ENCODE data around the gene FOXP4.

Gene FOXP4

GRCh38 chr6:41548841-41549642 is 2.9 kb downstream of the FOXP4 start:
- DNase-seq, result no peak

DNA sequence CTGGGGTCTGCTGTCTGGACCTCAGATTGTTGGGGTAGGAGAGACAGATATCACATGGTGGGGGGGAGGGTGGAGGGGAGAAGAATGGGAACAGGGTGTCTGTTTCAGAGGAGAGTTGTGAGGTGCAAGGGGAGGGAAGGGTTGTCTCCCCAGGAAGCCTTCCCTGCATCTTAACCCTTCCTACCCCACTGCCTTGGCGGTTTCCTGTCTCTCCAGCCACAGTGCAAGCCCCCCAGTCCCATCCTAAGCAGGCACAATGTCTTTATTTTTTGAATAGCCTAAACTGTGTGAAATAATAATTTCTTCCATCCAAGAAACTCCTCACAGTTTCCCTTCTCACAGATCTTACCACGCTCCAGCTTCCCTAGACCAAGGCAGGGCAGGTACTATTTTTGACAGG is 3.5 kb downstream of the FOXP4 start:
- DNase-seq, result no peak

DNA sequence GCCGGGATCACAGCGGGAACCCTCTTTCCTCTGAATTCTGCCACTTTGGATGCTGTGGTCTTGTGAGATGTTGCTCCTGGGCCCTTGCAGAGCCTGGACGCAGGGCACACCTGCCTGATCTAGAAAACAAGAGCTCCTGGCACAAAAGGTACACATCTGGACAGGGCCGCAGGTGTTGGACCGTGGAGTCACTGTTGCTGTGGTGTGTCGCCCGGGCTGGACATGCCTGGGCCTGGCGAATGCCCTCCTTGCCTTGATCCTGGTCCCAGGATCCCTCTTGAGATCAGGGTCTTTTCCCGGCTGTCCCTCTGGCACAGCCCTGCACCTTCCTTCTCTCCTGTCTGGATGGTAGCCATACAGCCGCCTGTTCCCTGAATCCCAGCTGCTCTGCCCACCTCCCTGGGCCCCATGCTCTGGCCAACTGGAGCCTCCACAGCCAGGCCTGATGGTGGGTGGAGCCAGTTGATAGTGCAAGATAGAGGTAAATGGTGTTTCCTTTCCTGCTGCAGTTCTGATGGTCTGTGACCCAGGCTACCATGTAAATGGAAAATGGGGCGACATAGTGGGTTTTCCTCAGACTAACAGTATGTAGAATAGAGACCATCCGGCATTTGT is 5.0 kb downstream of the FOXP4 start:
- no peak for DNase-seq

DNA sequence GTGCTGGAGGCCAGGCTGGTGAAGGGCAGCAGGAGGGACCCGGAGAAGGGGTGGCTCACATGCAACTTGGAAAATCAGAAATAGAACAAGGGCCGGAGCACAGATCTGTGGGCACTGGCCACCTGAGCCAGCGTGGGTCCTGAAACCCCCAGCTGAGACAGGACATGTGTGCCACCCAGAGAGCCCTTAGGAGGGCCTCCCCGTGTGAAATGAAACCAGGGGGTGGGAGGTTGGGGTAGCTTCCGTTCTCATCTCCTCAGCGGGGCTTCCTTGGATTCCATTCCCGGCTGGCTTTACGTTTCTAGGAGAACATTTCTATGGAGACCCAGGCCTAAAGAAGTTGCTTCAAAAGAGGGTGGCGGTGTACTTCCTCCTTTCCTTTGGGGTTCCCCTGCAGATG is 5.7 kb downstream of the FOXP4 start:
- DNase-seq, result no peak

DNA sequence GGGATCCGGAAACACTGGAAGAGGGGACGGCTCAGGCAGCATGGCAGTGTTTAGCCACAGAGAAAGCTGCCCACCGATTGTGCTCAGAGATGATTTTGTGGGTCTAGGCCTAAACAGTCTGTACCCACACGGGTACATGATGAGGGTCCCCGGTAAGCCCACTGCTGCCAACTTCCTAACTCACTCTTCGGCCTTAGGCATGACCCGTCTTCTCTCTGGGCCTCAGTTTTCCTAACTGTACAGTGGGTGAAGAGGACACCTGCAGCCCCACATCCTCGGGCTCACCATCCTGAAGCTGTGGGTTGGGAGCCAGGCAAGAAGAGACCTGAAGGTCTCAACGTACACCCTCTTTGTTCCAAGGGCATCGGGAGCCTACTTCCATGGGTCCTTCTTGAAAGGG is 6.5 kb downstream of the FOXP4 start:
- DNase-seq, result no peak

GRCh38 chr6:41553405-41553999 is 7.3 kb downstream of the FOXP4 start:
- no peak for DNase-seq

DNA sequence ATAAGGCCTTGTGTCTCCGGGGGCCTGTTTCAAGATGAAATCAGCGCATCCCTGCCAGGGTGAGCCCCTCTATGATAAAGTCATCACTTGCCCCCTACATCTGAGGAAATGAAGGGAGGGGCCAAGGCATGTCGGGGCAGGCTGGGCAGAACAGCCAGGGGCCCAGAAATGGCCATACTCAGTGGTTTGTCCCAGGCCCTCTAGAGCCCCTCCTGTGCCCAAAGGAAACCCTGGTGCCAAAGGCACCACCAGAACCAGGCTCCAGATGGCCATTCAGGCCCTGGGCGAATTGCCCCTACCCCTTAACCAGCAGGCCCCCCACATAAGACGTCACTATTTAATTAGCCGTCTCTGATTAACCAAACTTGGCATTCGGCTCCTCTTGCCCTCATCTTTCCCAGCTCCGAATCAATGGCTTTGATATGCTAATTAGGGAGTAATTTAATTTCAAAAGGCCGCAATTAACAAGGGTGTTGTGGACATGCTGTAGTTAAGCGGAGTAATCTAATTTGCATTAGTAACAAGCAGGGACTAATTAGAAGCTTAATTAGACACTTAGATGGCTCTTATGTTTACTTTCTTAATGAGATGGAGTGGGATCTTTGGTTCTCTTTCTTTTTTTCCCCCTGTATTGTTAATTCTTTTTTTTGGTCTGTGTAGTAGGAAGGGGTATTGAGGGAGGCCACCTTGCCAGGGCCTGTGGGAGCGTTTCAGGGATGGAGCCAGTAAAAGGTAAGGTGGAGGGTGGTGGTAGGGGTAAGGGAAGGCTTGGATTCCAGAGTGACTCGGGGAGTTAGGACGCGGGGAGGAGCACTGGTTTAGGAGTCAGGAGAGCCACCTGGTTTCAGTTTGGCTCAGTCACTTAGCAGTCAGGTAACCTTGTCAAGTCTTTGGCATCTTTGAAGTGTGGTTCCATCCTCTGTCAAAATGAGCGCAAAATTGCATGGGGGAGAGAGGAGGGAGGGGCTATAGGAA is 9.4 kb downstream of the FOXP4 start:
- no peak for DNase-seq

GRCh38 chr6:41557335-41557734 is 11.2 kb downstream of the FOXP4 start:
- no peak for DNase-seq

DNA sequence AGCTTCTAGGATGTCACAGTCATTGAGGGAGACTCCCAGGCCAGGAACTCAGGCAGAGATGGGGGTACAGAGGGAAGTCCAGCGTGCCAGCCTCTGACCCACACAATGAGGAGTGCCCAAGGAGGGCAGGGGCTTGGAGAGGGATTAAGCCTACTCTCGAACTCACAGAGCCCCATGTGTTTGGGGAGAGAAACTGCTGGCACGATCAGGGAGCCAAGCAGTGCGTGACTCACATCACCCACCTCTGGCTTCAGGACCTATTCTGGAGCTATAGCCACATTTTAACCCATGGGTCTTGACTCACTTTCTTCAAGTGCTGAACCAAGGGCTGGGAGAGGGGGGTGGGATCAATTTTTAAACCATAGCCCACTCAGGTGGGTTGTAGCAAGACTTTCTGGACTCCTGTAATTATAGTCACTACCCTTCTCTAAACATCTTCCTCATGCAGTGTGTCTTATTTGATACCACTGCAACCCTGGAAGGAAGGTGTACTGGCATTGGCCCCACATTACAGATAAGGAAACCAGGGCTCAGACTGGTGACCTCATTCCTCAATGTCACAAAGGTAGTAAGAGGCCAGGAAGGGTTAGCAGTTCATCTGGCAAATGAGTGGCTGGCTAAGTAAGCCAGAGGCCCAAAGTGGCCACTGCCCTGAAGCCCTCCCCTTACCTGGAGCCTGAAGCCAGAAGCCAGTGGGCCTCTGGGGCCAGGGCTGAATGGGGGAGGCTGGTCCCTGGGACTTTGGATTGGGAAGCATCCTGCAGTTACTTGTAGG is 12.0 kb downstream of the FOXP4 start:
- no peak for DNase-seq

GRCh38 chr6:41559655-41560427 is 13.7 kb downstream of the FOXP4 start:
- DNase-seq, result no peak

GRCh38 chr6:41560431-41561192 is 14.4 kb downstream of the FOXP4 start:
- DNase-seq, result peak; percentile 93

DNA sequence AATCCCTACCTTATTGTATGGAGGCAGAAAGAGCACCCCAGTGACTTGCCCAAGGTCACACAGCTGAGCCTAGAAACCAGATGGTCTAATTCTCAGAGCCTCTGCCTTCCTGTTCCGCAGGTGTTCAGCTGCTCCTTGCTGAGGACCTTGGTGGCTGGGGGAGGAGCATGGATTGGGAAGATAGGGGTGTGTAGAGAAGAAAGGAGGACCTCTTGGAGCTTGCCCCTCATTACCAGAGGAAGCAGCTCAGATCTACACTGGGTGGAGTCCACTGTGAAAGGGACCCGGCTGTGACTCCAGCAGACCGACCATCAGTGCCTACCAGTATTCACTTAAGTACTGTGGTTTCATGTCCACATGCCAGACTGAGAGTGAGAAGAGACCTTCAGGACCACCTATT is 15.2 kb downstream of the FOXP4 start:
- no peak for DNase-seq

GRCh38 chr6:41561931-41562911 is 16.0 kb downstream of the FOXP4 start:
- DNase-seq, result no peak

DNA sequence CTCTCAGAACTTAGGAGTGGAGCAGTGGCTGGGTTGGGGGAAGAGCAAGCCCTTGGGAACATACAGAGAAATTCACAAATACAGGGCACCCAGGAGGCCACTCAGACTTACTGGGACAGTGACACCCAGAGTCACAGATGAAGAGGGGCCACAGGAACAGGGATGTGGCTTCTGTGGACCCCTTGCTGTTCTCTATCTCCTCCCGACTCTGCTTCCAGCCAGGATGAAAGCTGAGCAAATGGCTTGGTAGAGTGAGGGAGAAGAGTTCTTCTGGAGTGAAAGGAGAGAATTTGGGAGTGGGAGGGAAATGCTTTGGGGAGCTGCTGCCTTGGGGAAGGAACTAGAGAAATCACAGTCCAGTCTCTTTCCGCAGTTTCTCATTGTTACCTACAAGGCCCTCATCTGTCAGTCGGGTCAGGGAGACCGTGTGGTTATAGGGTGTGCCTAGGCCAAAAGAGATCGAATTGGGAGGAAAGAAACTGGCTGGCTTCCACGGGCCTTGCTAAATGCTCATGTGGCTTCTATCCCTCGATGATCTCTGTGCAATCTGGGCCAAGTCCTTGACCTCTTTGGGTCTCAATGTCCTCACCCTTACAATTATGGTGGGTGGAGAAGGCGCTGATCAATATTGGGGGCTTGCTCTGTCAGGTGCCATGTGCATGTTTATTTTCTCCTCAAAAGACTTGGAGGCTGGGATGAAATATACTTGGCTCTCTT is 17.0 kb downstream of the FOXP4 start:
- no peak for DNase-seq

GRCh38 chr6:41564448-41565142 is 18.4 kb downstream of the FOXP4 start:
- no peak for DNase-seq

DNA sequence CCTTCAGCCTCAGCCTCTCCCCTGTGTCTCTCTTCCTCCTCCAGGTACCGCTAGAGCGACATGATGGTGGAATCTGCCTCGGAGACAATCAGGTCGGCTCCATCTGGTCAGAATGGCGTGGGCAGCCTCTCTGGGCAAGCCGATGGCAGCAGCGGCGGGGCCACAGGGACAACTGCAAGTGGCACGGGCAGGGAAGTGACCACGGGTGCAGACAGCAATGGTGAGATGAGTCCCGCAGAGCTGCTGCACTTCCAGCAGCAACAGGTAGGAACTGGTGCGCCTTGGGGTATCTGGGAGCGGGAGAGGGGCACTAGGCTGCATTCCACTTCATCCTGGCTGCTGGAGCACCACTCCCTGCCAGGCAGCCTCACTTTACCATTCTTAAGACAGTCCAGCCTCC is 19.5 kb downstream of the FOXP4 start:
- DNase-seq, result no peak

DNA sequence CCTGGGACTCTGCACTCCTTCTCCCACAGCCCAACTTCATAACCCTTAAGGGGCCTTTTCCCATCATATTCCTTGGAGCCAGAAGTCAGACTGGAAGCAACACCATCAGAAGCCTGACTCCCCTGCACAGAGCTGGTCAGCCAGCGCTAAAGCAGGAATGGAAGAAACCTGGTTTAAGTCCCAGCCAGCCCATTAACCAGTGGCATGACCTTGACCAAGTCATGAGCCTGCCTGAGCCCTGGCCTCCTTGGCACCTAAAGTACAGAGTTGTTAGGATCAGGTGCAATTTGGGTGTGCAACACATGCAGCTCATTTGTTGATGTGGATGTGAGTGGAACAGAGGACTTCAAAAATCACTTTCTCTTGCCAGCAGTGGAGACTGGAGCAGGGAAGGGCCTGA is 20.8 kb downstream of the FOXP4 start:
- DNase-seq, result no peak

- no peak for DNase-seq
Measured at GRCh38 chr6:41567684-41568083, 21.5 kb downstream of the FOXP4 start.

Data from CD4-positive, alpha-beta T cell treated with Interleukin-21 for 1 hour (primary cell).